ENCODE measurements around the gene ZNF219.

ZNF219 gene

DNA sequence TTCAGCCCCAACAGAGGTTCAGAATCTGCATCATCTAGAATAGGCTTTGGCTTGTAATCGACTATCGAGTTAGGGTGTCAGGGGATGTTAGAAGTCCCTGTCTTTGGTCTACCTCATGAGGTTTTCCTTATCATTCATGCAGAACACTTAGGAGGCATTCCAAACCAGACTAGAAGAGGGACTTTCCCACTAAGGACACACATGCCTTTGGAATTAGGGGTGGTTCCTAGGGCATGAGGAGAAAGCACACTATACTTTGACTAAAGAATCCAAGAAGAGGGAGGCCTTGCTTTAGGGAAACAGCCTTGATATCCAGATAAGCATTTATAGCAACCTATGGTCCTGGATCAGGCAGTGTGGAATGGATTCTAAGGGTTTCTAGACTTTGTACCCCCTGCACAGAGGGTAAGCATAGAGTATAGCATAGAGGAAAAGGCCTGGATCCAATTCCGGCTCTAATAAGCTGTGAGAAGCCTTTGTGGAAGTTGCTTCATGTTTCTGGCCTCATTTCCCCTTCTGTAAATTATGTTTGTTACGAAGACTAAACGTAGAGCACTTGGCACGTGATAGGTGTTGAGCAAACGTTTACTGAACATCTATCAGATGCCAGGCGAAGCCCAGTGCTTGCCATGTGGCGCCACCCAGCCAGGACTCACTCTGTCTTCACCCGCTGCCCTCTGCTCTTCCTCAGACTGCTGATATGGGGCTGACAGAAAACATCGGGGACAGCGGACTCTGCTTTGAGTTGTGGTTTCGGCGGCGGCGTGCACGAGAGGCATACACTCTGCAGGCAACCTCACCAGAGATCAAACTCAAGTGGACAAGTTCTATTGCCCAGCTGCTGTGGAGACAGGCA, 13.2 kb downstream of the ZNF219 start:
- no peak for DNase-seq

DNA sequence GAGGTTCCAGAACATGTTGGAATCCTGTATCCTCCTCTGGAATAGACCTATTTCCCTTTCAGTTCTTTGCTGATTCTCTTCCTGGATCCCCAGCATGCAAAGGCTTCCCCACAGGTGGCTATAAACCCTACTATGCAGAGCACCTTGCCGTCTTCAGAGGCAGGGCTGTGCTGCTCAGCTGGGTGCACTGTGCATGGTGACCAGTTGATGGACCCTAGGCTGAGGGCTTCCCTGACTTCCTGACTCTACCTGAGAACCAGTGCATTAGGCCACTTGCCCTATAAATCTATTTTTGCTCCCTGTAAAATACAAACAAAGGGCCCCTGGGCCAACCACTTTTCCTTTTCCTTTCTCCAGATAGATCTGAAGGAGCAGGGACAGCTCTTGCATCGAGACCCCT, 14.1 kb downstream of the ZNF219 start:
- DNase-seq: no peak

DNA sequence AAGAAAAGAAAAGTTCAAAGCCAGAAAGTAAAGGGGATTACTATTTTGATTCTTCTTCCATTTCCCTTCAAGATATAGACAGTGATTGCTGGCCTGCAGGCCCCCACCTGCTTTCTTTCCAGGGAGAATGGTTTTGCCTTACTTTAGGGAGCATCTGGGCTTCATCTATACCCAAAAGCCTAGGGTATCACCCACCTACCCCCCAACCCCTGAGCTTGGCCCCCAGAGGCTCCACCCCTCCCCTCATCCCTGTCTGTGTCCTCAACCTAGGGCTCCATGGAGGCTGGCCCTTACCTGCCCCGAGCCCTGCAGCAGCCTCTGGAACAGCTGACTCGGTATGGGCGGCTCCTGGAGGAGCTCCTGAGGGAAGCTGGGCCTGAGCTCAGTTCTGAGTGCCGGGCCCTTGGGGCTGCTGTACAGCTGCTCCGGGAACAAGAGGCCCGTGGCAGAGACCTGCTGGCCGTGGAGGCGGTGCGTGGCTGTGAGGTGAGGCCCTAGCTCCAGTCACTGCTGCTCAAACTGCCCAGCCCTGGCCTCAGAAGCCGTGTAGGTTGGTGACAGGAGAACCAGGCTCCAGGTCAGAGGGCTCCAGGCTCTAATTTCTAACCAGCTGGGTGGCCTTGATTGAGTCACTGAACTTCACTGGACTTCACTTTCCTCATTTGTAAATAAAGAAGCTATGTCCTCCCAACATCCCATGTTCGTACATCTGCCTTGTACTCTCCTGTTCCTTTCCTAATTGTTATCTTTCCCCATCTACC, 14.7 kb downstream of the ZNF219 start:
- no peak for DNase-seq

DNA sequence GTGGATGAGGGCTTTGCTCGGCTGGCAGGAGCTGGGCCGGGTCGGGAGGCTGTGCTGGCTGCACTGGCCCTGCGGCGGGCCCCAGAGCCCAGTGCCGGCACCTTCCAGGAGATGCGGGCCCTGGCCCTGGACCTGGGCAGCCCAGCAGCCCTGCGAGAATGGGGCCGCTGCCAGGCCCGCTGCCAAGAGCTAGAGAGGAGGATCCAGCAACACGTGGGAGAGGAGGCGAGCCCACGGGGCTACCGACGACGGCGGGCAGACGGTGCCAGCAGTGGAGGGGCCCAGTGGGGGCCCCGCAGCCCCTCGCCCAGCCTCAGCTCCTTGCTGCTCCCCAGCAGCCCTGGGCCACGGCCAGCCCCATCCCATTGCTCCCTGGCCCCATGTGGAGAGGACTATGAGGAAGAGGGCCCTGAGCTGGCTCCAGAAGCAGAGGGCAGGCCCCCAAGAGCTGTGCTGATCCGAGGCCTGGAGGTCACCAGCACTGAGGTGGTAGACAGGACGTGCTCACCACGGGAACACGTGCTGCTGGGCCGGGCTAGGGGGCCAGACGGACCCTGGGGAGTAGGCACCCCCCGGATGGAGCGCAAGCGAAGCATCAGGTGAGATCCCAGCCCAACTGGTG, 16.8 kb downstream of the ZNF219 start:
- DNase-seq: no peak

DNA sequence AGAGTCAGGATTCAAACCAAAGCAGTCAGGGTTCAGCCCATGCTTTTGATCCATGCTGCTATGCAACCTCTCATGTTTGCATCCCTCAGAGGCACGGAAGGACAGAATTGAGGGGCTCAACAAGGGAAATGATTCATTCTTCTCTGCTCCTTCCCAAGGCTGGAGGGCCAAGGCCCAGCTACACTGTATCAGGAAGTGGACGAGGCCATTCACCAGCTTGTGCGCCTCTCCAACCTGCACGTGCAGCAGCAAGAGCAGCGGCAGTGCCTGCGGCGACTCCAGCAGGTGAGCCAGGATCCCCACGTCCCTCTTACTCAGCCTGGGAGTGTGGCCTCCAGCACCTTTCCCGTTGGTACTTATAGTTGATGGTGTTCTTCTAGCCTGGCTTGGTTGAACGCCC, 19.7 kb downstream of the ZNF219 start:
- no peak for DNase-seq

DNA sequence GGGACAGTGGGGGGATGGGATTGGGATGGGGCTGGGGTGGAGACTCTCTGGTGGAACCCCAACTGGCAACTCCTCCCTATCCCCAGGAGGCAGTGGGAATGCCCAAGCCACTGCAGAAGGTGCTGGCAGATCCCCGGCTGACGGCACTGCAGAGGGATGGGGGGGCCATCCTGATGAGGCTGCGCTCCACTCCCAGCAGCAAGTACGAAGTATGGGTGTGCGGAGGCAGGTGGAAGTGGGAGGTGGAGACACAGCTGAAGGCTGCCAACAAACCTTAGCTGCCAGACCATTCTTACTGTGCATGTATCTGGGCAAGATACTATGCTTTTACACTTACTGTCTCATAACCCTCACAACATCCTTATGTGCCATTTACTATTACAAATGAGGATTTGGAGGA, 20.2 kb downstream of the ZNF219 start:
- no peak for DNase-seq

DNA sequence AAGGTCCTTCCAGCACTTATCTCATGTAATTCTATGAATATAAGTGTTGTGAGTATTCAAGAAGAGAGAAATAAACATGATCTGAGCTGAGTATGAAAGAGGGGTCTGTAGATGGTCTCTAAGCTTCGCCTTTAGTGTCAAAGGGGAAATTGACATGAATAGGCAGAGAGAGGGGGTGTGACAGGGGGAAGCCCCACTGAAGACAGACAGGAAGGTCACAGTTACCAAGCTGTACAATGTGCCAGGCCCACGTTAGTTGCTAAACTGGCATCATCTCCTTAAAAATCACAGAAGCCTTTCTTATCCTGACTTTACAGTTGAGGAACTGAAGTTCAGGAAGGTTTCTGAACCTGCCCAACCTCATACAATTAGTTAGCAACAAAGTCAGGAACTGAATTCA, 20.8 kb downstream of the ZNF219 start:
- DNase-seq: no peak

DNA sequence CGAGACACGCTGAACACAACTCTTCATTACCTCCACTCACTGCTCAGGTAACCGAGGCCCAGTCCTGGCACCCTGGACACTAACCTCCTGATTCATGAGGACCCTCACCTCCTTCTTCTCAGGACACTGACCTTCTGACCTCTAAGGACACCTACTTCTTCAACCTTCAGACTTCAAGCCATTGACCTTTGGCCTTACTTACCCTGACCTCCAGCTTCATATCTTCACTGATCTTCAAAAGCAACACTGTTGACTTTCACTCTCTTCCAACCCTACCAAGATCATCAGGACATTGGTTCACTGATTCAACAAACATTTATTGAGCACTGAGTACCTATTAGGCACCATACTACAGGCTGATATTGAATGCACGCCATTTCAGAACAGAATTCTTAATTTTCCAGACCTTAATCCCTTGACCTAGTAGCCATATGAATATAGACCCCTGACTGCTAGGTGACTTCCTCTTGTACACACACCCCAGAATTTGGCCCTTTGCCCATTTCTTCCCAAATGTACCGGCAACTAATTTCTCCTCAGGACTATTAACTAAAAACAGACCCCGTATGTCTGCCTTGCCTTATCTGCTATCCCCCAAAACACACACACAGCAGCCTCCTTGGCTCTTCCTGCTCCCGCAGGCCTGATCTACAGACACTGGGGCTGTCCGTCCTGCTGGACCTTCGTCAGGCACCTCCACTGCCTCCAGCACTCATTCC, 22.6 kb downstream of the ZNF219 start:
- no peak for DNase-seq

DNA sequence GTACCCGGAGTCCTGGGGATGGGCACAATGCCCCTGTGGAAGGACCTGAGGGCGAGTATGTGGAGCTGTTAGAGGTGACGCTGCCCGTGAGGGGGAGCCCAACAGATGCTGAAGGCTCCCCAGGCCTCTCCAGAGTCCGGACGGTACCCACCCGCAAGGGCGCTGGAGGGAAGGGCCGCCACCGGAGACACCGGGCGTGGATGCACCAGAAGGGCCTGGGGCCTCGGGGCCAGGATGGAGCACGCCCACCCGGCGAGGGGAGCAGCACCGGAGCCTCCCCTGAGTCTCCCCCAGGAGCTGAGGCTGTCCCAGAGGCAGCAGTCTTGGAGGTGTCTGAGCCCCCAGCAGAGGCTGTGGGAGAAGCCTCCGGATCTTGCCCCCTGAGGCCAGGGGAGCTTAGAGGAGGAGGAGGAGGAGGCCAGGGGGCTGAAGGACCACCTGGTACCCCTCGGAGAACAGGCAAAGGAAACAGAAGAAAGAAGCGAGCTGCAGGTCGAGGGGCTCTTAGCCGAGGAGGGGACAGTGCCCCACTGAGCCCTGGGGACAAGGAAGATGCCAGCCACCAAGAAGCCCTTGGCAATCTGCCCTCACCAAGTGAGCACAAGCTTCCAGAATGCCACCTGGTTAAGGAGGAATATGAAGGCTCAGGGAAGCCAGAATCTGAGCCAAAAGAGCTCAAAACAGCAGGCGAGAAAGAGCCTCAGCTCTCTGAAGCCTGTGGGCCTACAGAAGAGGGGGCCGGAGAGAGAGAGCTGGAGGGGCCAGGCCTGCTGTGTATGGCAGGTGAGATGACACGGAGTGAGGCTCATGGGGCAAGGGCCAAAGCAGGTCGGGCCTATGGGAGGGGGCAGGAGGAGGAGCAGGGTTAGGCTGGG, 23.8 kb downstream of the ZNF219 start:
- no peak for DNase-seq

DNA sequence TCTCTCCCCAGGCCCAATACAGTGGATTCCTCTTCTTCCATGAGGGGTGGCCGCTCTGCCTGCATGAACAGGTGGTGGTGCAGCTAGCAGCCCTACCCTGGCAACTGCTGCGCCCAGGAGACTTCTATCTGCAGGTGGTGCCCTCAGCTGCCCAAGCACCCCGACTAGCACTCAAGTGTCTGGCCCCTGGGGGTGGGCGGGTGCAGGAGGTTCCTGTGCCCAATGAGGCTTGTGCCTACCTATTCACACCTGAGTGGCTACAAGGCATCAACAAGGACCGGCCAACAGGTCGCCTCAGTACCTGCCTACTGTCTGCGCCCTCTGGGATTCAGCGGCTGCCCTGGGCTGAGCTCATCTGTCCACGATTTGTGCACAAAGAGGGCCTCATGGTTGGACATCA, 24.5 kb downstream of the ZNF219 start:
- no peak for DNase-seq

DNA sequence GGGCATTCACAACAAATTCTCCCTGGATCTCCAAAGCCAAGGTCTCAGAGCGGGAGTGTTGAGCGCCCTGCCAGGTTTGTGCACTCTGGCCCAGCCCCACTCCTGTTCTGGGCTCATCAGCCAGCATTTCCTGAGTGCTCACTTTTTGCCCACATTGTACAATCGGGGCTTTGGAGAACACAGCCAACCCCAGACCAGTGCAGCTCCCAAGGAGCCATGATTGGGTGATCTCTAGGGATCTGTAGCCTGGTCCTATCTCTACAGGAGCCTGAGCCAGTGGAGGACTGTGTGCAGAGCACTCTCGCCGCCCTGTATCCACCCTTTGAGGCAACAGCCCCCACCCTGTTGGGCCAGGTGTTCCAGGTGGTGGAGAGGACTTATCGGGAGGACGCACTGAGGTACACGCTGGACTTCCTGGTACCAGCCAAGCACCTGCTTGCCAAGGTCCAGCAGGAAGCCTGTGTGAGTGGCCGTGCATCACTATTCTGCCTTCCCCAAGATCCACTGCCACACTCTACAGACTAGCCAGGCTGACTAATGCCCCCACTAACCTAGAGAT, 25.6 kb downstream of the ZNF219 start:
- DNase-seq: no peak

DNA sequence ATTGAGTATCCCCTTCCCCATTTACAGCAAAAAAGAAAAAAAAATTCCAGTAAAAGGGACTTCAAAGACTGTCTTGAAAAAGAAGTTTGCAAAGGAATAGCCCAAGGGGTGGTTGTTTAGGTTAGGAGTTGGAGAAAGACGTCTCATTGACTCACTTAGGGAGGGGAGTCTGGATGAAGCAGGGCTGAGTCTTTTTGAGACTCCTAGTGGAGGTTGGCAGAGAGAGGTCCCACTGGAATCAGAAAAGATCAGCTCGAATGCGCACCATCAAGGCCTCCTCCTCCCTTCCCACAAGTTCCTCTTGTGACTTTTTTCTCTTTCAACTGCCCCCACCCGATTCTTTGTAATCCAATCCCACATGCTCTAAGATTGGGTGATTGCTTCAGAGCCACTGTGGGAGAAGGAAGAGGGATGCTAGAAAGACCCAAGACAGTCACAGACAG, 26.4 kb downstream of the ZNF219 start:
- DNase-seq: no peak

DNA sequence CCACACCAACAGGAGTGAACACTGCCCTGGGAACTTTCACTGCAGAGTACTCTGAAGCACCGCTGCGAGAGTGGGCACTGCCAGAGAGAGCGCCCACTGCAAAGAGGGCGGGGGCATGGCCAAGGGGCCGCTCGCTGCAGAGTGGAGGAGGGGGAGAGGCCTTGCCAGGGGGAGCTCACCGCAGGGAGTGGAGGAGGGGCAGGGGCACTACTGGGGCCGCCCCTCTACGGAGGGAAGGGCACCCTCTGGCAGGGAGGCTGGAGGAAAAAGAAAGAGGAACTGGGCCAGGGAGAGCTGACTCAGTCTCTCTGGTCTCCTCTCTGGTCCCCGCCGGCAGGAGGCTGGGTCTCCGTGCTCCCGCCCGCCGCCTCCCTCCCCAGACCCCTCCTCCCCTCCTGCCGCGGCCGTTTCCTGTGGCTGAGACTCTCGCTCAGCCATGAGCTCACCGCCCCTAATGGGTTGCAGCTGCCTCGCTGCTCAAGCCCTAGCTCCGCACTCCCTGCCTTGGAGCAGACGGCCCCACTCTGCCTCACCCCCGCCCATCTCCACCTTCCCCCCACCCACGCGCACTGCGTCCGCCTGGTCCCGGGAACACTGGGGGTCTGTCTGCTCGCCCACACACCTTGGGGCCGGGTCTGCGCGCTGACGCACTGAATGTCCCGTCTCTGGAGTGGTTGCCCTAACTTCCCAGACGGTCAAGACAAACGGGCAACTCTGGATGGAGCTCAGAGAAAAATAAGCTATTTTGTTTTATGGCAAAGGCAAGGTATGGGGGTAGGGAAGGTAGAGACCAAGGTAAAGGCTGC, 27.0 kb downstream of the ZNF219 start:
- peak; percentile 47 to 78 for DNase-seq

DNA sequence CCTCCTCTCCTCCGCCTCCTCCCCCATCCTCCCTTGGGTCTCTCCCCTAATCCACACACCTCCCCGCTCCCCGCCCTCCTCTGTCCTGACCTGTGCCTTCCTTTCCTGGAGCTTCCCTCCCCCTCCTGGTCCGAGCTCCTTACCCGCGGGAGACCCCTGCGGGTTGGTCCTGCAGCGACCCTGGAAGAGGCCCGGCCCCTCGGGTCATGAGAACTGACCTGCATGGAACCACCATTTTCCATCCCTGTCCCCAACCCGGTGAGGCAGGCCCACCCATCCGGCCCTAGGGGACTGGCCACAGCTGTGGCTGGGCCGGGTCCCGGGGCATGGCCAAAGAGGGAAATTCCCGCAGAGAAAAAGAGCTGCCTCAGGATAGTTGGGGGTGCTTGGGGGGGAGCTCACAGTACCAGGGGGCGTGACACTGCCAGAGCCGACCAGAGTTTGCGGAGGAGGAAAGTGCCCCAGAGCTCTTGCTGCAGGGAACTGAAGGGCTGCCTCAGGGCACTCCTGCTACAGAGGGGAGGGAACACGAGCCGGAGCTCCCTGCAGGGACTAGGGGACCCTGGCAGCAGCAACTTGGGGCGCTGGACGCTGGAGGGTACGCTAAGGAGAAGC, 27.7 kb downstream of the ZNF219 start:
- peak in 1 of 2 experiments; percentile 59 for DNase-seq

DNA sequence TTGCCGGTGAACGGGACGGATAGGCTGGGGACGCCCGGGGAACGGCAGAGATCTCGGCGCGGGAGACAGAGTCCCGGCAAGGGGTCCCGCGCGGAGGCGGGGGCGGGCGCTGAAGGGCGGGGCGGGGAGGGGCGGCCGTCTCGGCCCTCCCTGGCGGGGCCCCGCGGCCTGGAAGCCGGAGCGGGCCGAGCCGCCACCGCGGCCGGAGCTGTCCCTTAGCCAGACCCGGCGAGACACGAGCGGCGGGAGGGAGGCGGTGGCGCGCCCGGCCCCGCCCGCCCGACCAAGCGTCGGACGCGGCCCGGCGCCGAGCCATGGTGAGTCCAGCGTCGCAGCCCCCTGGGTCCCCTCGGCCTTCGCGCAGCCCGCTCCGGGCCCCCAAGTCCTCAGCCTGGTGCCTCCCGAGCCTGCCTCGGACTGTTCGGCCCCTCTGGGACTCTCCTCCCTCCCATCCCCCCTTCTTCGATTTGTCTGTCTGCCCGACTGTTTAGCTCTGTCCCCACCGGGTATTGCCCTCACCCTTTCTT, 28.3 kb downstream of the ZNF219 start, which contains the start of gene ARHGEF40:
TSS of gene ARHGEF40 (plus strand) at position 222 of the 527 bp plus-strand sequence. CDS start at position 315, 93 bp downstream.
- DNase-seq: peak; percentile 35 to 66

DNA sequence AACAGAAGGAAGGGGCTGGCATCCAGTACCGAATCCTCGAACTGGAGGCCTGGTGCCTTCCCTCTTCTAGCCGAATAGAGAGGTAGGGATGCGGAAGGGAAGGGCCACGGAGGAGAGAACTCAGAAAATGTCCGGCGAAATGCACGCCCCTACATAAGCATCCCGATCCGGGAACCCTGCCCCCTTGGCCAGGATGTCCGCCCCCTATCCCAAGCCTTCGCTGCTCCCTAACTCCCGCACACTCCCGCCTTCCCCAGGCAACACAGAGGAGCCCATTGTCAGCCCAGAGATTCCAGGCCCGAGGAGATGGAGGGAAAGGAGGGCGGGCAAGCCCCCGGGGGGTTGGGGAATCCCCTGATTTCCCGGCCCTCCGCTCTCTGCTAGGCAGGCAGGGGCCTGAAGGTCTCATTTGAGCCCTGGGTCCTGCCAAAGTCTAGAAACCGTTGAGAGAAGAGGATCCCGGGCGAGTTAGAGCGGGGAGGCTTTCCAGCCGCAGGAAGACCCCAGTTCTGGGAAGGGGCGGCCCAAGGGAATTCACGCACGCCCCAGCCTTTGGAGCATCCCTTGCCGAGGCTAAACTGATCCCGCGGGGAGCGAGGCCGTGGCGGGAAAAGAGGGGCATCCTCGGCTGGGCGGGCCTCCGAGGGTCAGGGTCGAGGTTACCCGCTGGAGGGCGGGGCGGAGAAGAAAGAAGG, 28.9 kb downstream of the ZNF219 start:
- peak in 1 of 2 experiments; percentile 66 for DNase-seq

DNA sequence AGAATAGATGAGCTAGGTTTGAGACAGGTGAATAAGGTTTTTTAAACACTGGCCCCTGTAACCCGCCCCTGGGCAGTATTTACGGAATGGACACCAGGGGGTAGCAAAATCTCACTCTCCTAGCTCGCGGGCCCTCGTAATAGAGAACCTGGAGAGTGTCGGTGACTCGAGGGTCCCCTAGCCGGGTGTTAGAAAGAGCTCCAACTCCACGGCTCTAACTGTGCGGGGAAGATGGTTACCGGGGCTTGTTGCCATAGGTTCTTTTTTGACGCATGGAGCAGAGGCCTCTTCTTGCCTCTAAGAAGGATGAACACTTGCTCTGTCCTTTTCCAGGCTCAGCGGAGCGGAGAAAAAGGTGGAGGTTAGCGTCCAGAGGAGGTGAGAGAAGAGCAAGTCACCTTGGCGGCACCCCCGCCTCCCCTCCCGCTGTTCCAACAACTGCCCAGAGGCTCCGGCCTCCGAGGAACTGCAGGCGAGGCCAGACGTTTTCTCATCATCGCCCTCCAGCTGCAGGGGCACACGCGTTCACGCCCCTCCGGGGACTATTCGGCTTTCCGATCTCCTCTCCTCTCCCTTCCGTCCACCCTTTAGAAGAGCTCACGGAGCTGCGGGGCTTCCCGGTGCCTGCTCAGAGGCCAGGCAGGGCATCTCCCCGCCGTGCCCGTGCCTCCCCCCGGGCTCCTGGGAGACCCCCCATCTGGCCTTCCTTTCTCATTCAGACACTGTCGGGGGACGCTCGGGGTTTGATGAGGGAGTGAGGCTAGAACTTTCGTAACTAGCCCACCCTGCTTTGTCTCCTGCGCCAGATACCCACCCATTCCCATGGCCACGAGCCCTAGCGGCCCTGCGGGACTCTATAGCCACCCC, 29.7 kb downstream of the ZNF219 start:
- DNase-seq: peak; percentile 82 to 92

DNA sequence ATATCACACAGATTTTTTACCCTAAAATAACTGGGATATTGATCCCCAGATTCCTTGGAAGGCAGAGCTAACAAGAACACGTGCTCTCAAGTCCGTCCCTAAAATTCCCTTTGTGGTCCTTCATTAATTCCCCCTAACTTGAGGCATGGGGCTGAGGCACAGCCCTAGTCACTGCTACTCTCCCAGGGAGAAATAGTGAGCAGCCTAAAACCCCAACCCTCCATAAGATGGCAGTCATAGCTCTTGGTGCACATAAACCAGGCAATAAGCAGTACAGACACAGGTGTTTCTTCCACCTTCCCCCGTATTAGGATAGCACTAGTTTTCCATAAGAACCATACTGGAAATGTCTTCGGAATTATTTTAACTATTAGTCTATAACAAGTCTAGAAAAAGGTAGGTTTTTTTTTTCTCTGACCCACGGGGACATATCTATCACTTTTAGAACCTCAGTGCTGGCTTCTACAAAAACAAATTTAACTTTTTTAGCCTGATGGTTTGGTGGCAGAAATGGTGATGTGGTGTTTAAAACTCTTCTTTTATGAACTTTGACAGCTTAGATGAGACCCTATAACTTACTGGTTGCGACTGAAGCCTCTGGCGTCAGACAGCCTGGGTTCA, 31.5 kb downstream of the ZNF219 start:
- DNase-seq: peak; percentile 52 to 59

Data from NCI-H524 (cell line).